ENCODE data around the gene CTXN3.
"Not testable (repeated sequence)": the region's sequence is repeated elsewhere in the genome, so short reads cannot be mapped to it uniquely, and the experiment has no call there.

Gene CTXN3

DNA sequence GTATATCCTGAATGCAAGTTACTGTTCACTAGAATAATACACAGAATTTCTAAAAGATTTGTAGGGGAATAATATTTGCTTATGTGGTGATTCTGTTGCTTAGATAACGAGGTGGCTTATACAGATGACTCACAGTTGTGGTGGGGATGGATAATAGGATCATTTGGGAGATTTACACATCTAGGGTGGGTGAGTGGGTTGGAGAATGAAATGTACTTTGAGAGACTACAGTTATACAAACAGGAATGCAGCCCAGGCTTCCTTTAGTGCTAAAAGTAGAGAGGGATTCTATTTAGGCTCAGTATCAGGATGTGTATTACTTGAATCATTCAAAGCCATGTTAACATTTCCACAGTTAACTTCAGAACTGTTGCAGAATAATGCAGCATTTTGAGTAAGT, 1.8 kb downstream of the CTXN3 start:
- no peak for DNase-seq (ENCODE audit: low spot score)

- DNase-seq (ENCODE audit: low spot score), result no peak
These were observed 4.2 kb downstream of the CTXN3 start for GRCh38 chr5:127652952-127653611.

DNA sequence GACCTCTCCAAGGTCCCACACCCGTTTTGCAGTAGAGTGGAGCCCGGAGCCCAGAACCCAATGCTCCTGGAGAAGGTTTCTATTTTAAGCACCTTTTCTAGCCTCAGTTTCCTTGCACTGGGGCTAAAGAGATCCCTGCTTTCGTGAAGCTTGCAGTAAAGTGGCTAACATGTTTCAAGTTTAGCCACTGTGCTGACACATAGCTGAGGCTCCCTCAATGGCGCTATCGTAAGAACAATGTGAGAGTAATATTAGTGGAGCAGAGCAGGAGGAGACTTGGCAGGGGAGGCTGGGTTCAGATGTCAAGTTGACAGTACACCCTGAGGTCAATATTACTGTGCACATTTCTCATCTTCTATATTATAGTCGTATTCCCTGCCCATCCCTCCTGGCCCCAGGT, 7.9 kb downstream of the CTXN3 start:
- DNase-seq (ENCODE audit: low spot score), result no peak

- no peak for DNase-seq (ENCODE audit: low spot score)
These were observed 11.3 kb downstream of the CTXN3 start for GRCh38 chr5:127660047-127660733.

DNA sequence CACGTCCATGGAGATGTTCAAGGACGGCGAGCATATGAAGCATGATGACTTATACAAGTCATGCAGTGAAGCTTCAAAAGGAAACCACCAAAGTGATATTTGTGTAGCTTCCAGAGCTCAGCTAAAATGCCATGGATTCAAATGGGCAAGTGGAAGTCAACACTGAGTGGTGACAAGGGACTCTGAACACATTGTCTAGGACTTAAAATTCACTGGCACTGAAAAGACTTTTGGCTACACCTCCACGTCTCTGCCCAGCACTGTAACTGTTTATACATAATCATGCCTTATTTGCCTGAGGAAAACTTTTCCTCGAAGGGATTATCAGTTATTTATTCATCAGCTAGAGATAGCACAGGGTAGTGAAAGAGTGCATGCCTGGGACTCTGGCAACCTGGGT, 15.2 kb downstream of the CTXN3 start:
- DNase-seq (ENCODE audit: low spot score), result no peak

DNA sequence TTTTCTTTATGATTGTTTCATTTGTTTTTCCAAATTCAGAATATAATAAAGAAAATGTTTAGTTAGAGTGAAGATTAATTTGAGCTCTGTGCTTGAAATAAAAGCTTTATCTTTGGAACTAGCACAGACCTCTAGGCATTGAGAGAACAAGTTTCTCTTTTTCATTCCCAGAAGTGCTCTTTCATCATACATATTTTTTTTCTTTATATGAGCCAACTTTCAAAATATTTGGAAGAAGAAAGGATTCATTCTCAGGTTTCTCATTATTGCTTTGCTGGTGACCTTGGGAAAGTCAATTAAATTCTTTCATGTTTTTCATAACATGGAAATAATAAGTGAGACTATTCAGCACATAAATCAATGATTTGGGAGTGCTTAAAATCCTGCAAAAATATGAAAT, 16.8 kb downstream of the CTXN3 start:
- no peak for DNase-seq (ENCODE audit: low spot score)

- DNase-seq (ENCODE audit: low spot score), result no peak
These were observed 17.3 kb downstream of the CTXN3 start for GRCh38 chr5:127666043-127666716.

- no peak for DNase-seq (ENCODE audit: low spot score)
These were observed 19.0 kb downstream of the CTXN3 start for GRCh38 chr5:127667926-127668325.

DNA sequence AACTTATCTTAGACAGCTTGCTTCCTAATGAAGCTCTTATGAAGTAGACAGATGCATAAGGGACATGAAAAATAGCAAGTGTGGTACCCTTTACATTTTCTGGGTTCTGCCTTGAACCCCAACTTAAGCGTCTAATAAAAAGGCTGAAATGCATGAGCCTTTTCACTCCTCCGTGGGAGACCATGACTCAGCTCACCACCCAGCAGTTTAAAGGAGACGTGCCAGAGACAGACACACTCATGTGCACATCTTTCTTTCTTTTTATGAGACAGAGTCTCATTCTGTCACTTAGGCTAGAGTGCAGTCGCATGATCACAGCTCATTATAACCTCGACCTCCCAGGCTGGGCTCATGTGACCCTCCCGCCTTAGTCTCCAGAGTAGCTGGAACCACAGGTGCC, 22.3 kb downstream of the CTXN3 start:
- DNase-seq (ENCODE audit: low spot score), result no peak

GRCh38 chr5:127673117-127673800, 24.4 kb downstream of the CTXN3 start:
- DNase-seq (ENCODE audit: low spot score), result no peak

- not testable (repeated sequence) for DNase-seq (ENCODE audit: low spot score)
These were observed 28.1 kb downstream of the CTXN3 start for GRCh38 chr5:127676951-127677350.

GRCh38 chr5:127679691-127680330, 30.9 kb downstream of the CTXN3 start:
- not testable (repeated sequence) for DNase-seq (ENCODE audit: low spot score)

GRCh38 chr5:127680595-127680994, 31.7 kb downstream of the CTXN3 start:
- DNase-seq (ENCODE audit: low spot score), result no peak

GRCh38 chr5:127683008-127683407, 34.1 kb downstream of the CTXN3 start:
- DNase-seq (ENCODE audit: low spot score), result no peak

DNA sequence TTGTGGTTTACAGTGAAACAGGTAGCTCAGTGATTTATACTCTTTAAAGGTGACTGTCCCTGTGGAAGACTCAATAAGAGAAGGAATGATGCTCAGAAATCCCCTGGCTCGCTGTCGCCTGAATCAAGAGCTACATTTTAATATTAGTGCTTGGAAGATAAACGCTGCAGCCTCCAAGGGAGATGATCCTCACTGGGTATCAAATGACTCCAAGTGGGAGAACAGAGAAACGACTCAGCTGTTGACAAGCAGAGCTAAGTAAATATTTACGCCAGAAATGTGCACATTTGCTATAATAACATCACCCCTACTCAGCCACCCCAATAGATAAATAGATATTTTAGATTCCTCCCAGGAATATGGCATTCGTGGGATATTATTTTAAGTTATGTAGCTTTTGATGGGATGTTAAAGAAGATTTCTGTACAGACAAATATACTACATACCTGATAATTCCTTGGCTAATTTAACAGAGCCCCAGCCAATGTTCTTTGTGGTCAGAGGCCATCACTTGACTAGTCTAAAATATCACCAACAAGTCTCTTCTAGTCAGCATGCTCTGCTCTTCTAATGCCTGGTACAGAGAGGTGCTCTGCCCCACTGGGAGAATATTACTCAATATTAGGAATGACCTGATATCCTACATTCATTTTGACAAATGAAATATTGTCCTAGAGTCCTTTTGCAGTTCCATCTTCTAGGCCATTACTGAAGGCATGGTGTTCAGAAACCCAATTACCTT, 36.0 kb downstream of the CTXN3 start:
- no peak for DNase-seq (ENCODE audit: low spot score)

DNA sequence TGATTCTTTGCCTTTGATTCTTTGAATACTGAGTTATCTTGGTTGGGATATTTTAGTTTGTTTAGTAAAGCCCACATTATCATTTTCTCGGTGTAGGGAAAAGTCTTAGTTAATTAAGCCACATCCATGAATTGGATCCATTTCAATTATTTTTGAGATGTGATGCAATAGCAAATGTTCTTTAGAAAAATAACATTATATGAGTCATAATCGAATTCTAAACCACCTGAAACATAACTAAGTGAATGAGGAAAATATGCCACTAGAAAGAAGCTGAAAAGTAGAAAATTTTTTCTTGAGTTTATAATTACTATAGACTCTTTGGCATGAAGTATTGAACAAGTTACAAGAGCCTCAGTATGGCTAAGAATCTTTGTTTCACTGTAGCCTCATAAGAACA, 36.8 kb downstream of the CTXN3 start:
- DNase-seq (ENCODE audit: low spot score), result no peak

GRCh38 chr5:127686424-127686823, 37.5 kb downstream of the CTXN3 start:
- DNase-seq (ENCODE audit: low spot score), result no peak

GRCh38 chr5:127694518-127695171, 45.8 kb downstream of the CTXN3 start:
- DNase-seq (ENCODE audit: low spot score), result no peak

GRCh38 chr5:127695346-127695745, 46.5 kb downstream of the CTXN3 start:
- no peak for DNase-seq (ENCODE audit: low spot score)

DNA sequence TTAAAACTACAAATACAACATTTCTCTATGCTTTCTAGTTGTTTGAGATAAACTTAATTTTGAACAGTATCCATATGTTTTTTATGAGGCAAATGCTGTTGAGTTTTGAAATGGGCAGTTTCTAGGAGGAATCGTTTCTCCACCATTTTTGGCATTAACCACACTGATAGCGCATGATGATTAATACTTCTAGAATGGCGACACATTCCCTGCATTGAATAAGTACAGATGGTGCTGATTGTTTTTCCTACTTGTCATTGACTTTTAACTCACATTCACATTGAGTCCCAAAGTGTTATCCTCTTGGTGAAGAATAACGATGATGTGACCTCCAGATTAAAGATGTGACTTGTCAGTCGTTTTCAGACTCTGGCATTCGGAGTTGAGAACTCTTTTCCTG, 47.8 kb downstream of the CTXN3 start:
- DNase-seq (ENCODE audit: low spot score), result peak; percentile 8

All from AG08396 (cell line).